Uterus (tissue), 2 donors: ENCODE measurements around the gene ABCG4.

Experiments
- POLR2A ChIP-seq, 2 donors: fragments of 450-650 bp; IDR thresholded peaks; one replicate each; pipeline ENCODE4 v1.6.1; 2016; ENCODE audit warnings: antibody characterized with exemption in 2 of 2, mild to moderate bottlenecking in 1 of 2, moderate library complexity in 1 of 2
- TF ChIP-seq, protein P1 (sequence below), 4 experiments: fragments of 200-600 bp in 2 of 4; fragments of 450-650 bp in 2 of 4; sonication (generic) in 2 of 4; IDR thresholded peaks; one replicate each; pipeline ENCODE4 v1.5.1; 2016 to 2019; ENCODE audit warnings: antibody characterized with exemption in 4 of 4, mild to moderate bottlenecking in 2 of 4, moderate library complexity in 1 of 4

- TF ChIP-seq, protein P1, sequence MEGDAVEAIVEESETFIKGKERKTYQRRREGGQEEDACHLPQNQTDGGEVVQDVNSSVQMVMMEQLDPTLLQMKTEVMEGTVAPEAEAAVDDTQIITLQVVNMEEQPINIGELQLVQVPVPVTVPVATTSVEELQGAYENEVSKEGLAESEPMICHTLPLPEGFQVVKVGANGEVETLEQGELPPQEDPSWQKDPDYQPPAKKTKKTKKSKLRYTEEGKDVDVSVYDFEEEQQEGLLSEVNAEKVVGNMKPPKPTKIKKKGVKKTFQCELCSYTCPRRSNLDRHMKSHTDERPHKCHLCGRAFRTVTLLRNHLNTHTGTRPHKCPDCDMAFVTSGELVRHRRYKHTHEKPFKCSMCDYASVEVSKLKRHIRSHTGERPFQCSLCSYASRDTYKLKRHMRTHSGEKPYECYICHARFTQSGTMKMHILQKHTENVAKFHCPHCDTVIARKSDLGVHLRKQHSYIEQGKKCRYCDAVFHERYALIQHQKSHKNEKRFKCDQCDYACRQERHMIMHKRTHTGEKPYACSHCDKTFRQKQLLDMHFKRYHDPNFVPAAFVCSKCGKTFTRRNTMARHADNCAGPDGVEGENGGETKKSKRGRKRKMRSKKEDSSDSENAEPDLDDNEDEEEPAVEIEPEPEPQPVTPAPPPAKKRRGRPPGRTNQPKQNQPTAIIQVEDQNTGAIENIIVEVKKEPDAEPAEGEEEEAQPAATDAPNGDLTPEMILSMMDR (IDR thresholded peaks at IDR 0.05) = no peak
- TF ChIP-seq POLR2A (IDR thresholded peaks at IDR 0.05) = no peak
Observed at GRCh38 chr11:119198925-119199324, 50.1 kb downstream of the ABCG4 start.
